Calu3 (cell line): ENCODE measurements around the gene GPR107. TPM values are rescaled to one million over a fixed set of nuclear protein-coding genes. Genes with fewer than 3 reads are reported as not detected.
A peak's percentile ranks its signal among the peaks of the same experiment; 100 is the strongest.

ENCODE experiments used
- BruUV-seq: library from RNA; stranded (reverse); fragments of 400-500 nt; replicated peaks from 2 replicates; lab custom pipeline; 2021; lab: Mats Ljungman, UMichigan
- CTCF ChIA-PET: fragments of 300-600 bp; sonication (Branson Sonifier 250); formaldehyde crosslinking; loops from one replicate; lab custom pipeline; 2022; ENCODE audit warnings: antibody characterized with exemption; lab: Charles Lee
- DNase-seq: peaks from one replicate; pipeline ENCODE4 v3.0.0; 2022
- H3K27ac Mint-ChIP-seq: one replicate; pipeline ENCODE4 v1.8.0; 2022; ENCODE audit warnings: mixed read lengths; ENCODE audit not compliant: unreplicated experiment
- H3K27me3 Mint-ChIP-seq: one replicate; pipeline ENCODE4 v1.8.0; 2022; ENCODE audit warnings: mixed read lengths; ENCODE audit not compliant: unreplicated experiment
- H3K36me3 Mint-ChIP-seq: one replicate; pipeline ENCODE4 v1.8.0; 2022; ENCODE audit warnings: mild to moderate bottlenecking, moderate library complexity, mixed read lengths; ENCODE audit not compliant: insufficient read depth, unreplicated experiment
- H3K4me1 Mint-ChIP-seq: one replicate; pipeline ENCODE4 v1.8.0; 2022; ENCODE audit warnings: mild to moderate bottlenecking, low read depth, mixed read lengths; ENCODE audit not compliant: unreplicated experiment
- H3K4me3 Mint-ChIP-seq: one replicate; pipeline ENCODE4 v1.8.0; 2022; ENCODE audit warnings: mild to moderate bottlenecking, low read depth, moderate library complexity, mixed read lengths; ENCODE audit not compliant: unreplicated experiment
- H3K9me3 Mint-ChIP-seq: one replicate; pipeline ENCODE4 v1.8.0; 2022; ENCODE audit warnings: low read depth, mixed read lengths; ENCODE audit not compliant: unreplicated experiment
- CTCF ChIP-seq: fragments of 200-600 bp; IDR thresholded peaks from one replicate; pipeline ENCODE4 v1.8.0; 2022; ENCODE audit warnings: antibody characterized with exemption; ENCODE audit not compliant: unreplicated experiment
- intact Hi-C: fragments of 100-400 bp; cut with micrococcal nuclease; formaldehyde crosslinking; loops from one replicate; pipeline ENCODE4 v1.10.0; 2022; ENCODE audit not compliant: unreplicated experiment
- total RNA-seq: library from RNA; stranded (reverse); gene quantifications from 2 replicates; pipeline ENCODE4 v1.2.3, GENCODE V29; 2022

GPR107 gene
- total RNA-seq, 1 experiment from 2014 or later, result 43.4 TPM

GRCh38 chr9:130043654-130044623, 9.8 kb upstream of the GPR107 start:
- BruUV-seq, result no TSS peak
- CTCF ChIA-PET, result interaction anchor here (0.7 kb wide), 1 partner anchor 10 kb away, joined by 3 read pairs; no protein-coding TSS in a partner anchor
- Mint-ChIP-seq H3K36me3 (peaks cover 18% of the 10 kb centered on the region), H3K9me3 (no peaks in the 10 kb centered on the region), H3K27me3 (no peaks in the 10 kb centered on the region), H3K27ac (no peak overlapping the region), H3K4me1 (peaks cover 15% of the 10 kb centered on the region), H3K4me3 (peak overlapping the region; percentile 90)
- intact Hi-C loops, result loop anchor here (10.0 kb wide), 1 partner anchor 79 kb away; no protein-coding TSS in a partner anchor
- no peak for TF ChIP-seq CTCF
- no peak for DNase-seq

- no peak overlapping the region for H3K27ac Mint-ChIP-seq
- H3K4me3 Mint-ChIP-seq, result no peak overlapping the region
- H3K4me1 Mint-ChIP-seq, result peaks cover 14% of the 10 kb centered on the region
- no peak for DNase-seq
- no TSS peak for BruUV-seq
- intact Hi-C loops, result loop anchor here (10.0 kb wide), 1 partner anchor 81 kb away; no protein-coding TSS in a partner anchor
- CTCF ChIA-PET, result no interaction called here
- H3K9me3 Mint-ChIP-seq, result no peaks in the 10 kb centered on the region
- H3K27me3 Mint-ChIP-seq, result no peaks in the 10 kb centered on the region
- no peak for TF ChIP-seq CTCF
- H3K36me3 Mint-ChIP-seq, result peaks cover 18% of the 10 kb centered on the region
These were observed 7.8 kb upstream of the GPR107 start for GRCh38 chr9:130045725-130046450.

- peaks cover 14% of the 10 kb centered on the region for H3K36me3 Mint-ChIP-seq
- H3K27ac Mint-ChIP-seq, result no peak overlapping the region
- H3K4me1 Mint-ChIP-seq, result peaks cover 9% of the 10 kb centered on the region
- H3K4me3 Mint-ChIP-seq, result no peak overlapping the region
- intact Hi-C loops, result loop anchor here (10.0 kb wide), 1 partner anchor 85 kb away; no protein-coding TSS in a partner anchor
- no peaks in the 10 kb centered on the region for H3K27me3 Mint-ChIP-seq
- BruUV-seq, result no TSS peak
- TF ChIP-seq CTCF, result no peak
- CTCF ChIA-PET, result no interaction called here
- DNase-seq, result no peak
- H3K9me3 Mint-ChIP-seq, result no peaks in the 10 kb centered on the region
These were observed 4.1 kb upstream of the GPR107 start for GRCh38 chr9:130049431-130050210.

GRCh38 chr9:130050462-130050861, 3.2 kb upstream of the GPR107 start:
- CTCF ChIA-PET, result interaction anchor here (0.7 kb wide), 1 partner anchor 10 kb away, joined by 3 read pairs; no protein-coding TSS in a partner anchor
- H3K4me3 Mint-ChIP-seq, result no peak overlapping the region
- no peaks in the 10 kb centered on the region for H3K9me3 Mint-ChIP-seq
- H3K4me1 Mint-ChIP-seq, result peaks cover 3% of the 10 kb centered on the region
- peaks cover 14% of the 10 kb centered on the region for H3K36me3 Mint-ChIP-seq
- no peaks in the 10 kb centered on the region for H3K27me3 Mint-ChIP-seq
- no TSS peak for BruUV-seq
- DNase-seq, result no peak
- no peak overlapping the region for H3K27ac Mint-ChIP-seq
- intact Hi-C loops, result no loop called here
- TF ChIP-seq CTCF, result no peak
